Panc1 (cell line): Measurements from ENCODE around the gene NPLOC4. TPM values are rescaled to one million over a fixed set of nuclear protein-coding genes. Genes with fewer than 3 reads are reported as not detected.

Experiments
- ATAC-seq: fragments of 200-7000 bp; cut with Tn5 transposase; 2 replicates; pipeline ENCODE4 v1.9.1; 2020; ENCODE audit warnings: mild to moderate bottlenecking, moderate library complexity
- BruUV-seq: library from RNA; stranded (reverse); fragments of 400-500 nt; replicated peaks from 2 replicates; lab custom pipeline; 2021; lab: Mats Ljungman, UMichigan
- CTCF ChIA-PET: fragments of 300-600 bp; sonication (Branson Sonifier 250); formaldehyde crosslinking; loops from one replicate; lab custom pipeline; 2022; ENCODE audit warnings: antibody characterized with exemption; lab: Charles Lee
- POLR2A ChIA-PET: fragments of 300-600 bp; sonication (Branson Sonifier 250); formaldehyde crosslinking; loops from one replicate; lab custom pipeline; 2022; ENCODE audit warnings: antibody characterized with exemption; lab: Charles Lee
- DNase-seq: peaks from one replicate; pipeline ENCODE4 v3.0.0-alpha.2; 2010; ENCODE audit warnings: low read depth, low spot score
- H3K27ac ChIP-seq: 2 replicates; pipeline ENCODE4 v1.5.1; 2011; ENCODE audit warnings: mild to moderate bottlenecking, low read length, inconsistent platforms
- H3K27me3 ChIP-seq: fragments of 200-500 bp; sonication (Bioruptor generic); 2 replicates; pipeline ENCODE4 v1.6.0; 2014; ENCODE audit warnings: low read length, inconsistent platforms; ENCODE audit not compliant: control insufficient read depth, insufficient read depth
- H3K36me3 ChIP-seq: fragments of 200-500 bp; sonication (Bioruptor generic); 2 replicates; pipeline ENCODE4 v1.5.1; 2014; ENCODE audit warnings: inconsistent platforms, mild to moderate bottlenecking, low read length, moderate library complexity; ENCODE audit not compliant: control insufficient read depth, insufficient read depth
- H3K4me1 ChIP-seq: 2 replicates; pipeline ENCODE4 v1.5.1; 2011; ENCODE audit warnings: inconsistent platforms, mild to moderate bottlenecking, low read length, moderate library complexity; ENCODE audit not compliant: control insufficient read depth, insufficient read depth
- H3K4me3 ChIP-seq, 2 experiments: 2 replicates each; pipeline ENCODE4 v1.5.1; 2011 to 2012; ENCODE audit warnings: low read depth in 2 of 2, low read length in 2 of 2, mild to moderate bottlenecking in 2 of 2, inconsistent platforms in 1 of 2, moderate library complexity in 1 of 2
- H3K9me3 ChIP-seq: fragments of 200-500 bp; sonication (Bioruptor generic); 2 replicates; pipeline ENCODE4 v1.5.1; 2014; ENCODE audit warnings: low read depth, mild to moderate bottlenecking, inconsistent platforms, low read length, moderate library complexity; ENCODE audit not compliant: control insufficient read depth, insufficient read depth
- CTCF ChIP-seq: fragments of 450-650 bp; IDR thresholded peaks from 2 replicates; pipeline ENCODE4 v1.5.1; 2017; ENCODE audit warnings: mild to moderate bottlenecking
- POLR2AphosphoS5 ChIP-seq: IDR thresholded peaks from 2 replicates; pipeline ENCODE4 v1.6.1; 2012; ENCODE audit warnings: mild to moderate bottlenecking, low read depth, low read length, moderate library complexity
- REST ChIP-seq, 2 experiments: IDR thresholded peaks; 2 replicates each; pipeline ENCODE4 v1.6.1; 2011 to 2012; ENCODE audit warnings: low read depth in 2 of 2, control low read depth in 1 of 2, low read length in 1 of 2, mild to moderate bottlenecking in 1 of 2, moderate library complexity in 1 of 2; ENCODE audit not compliant: insufficient read depth in 1 of 2
- SIN3A ChIP-seq: IDR thresholded peaks from 2 replicates; pipeline ENCODE4 v1.6.1; 2012; ENCODE audit warnings: low read depth, mild to moderate bottlenecking, low read length, moderate library complexity, borderline replicate concordance; ENCODE audit not compliant: insufficient read depth
- TCF7L2 ChIP-seq: IDR thresholded peaks from 2 replicates; pipeline ENCODE4 v1.6.1; 2011; ENCODE audit warnings: mild to moderate bottlenecking, low read depth, low read length, inconsistent platforms
- in situ Hi-C: cut with HindIII; loops from 2 replicates; pipeline ENCODE4 v1.10.0; 2016; ENCODE audit warnings: low sequenced_read_pairs, low pct_unique_long_range_greater_than_20kb
- intact Hi-C: fragments of 100-400 bp; cut with micrococcal nuclease; formaldehyde crosslinking; loops from one replicate; pipeline ENCODE4 v1.10.0; 2022; ENCODE audit not compliant: unreplicated experiment
- total RNA-seq: library from RNA; stranded (reverse); gene quantifications from one replicate; pipeline ENCODE4 v1.2.1, GENCODE V29; 2021; ENCODE audit not compliant: unreplicated experiment

Gene NPLOC4
- total RNA-seq, 1 experiment from 2014 or later, result 246 TPM

- Histone ChIP-seq H3K4me3 (no peak overlapping the region), H3K4me1 (peaks cover 79% of the 10 kb centered on the region), H3K36me3 (peaks cover 36% of the 10 kb centered on the region), H3K9me3 (no peaks in the 10 kb centered on the region), H3K27ac (peak overlapping the region; percentile 100), H3K27me3 (no peaks in the 10 kb centered on the region)
- intact Hi-C loops, result no loop called here
- no TSS peak for BruUV-seq
- TF ChIP-seq SIN3A, result no peak
- TF ChIP-seq CTCF, result no peak
- no peak for TF ChIP-seq POLR2AphosphoS5
- TF ChIP-seq REST (IDR thresholded peaks at IDR 0.05; ENCODE audit: insufficient read depth in 1 of 2, low read depth in 2 of 2, low read length in 1 of 2), result no peak
- no peak for TF ChIP-seq TCF7L2
- in situ Hi-C loops, result no loop called here
- DNase-seq, result no peak
- ChIA-PET CTCF (interaction anchor here (0.5 kb wide), 1 partner anchor 14 kb away, joined by 7 read pairs; no protein-coding TSS in a partner anchor), POLR2A (no interaction called here)
- ATAC-seq, result no peak
These were observed 65.9 kb downstream of the NPLOC4 start for GRCh38 chr17:81570964-81571363.

GRCh38 chr17:81569986-81570514 lies 66.9 kb downstream of the NPLOC4 start:
- Histone ChIP-seq H3K9me3 (no peaks in the 10 kb centered on the region), H3K4me3 (no peak overlapping the region), H3K36me3 (peaks cover 40% of the 10 kb centered on the region), H3K4me1 (peaks cover 79% of the 10 kb centered on the region), H3K27me3 (no peaks in the 10 kb centered on the region), H3K27ac (peak overlapping the region; percentile 100)
- no peak for DNase-seq
- no TSS peak for BruUV-seq
- in situ Hi-C loops (no loop called here), intact Hi-C loops (no loop called here)
- POLR2A ChIA-PET, result no interaction called here
- no peak for TF ChIP-seq REST (IDR thresholded peaks at IDR 0.05; ENCODE audit: insufficient read depth in 1 of 2, low read depth in 2 of 2, low read length in 1 of 2)
- no peak for TF ChIP-seq CTCF
- no peak for TF ChIP-seq TCF7L2
- no peak for TF ChIP-seq SIN3A
- TF ChIP-seq POLR2AphosphoS5, result no peak
- ATAC-seq, result no peak
- CTCF ChIA-PET, result no interaction called here
